ENCODE results near the gene EPHA6. TPM values are rescaled to one million over a fixed set of nuclear protein-coding genes. Genes with fewer than 3 reads are reported as not detected.

The EPHA6 gene
- total and polyA plus RNA-seq, 2 donors (not counting 3 experiments of a cell fraction or from before 2014, with no cell fraction given) = not detected

GRCh38 chr3:97201814-97202213 is 387.4 kb downstream of the EPHA6 start:
- POLR2A ChIA-PET = no interaction called here
- Histone ChIP-seq H3K4me1 (ENCODE audit: control insufficient read depth, extremely low read depth, insufficient read depth, low read length) (no peaks in the 10 kb centered on the region), H3K9ac (replicated peaks; ENCODE audit: extremely low read depth, insufficient read depth, low read length) (no peak overlapping the region), H3K4me3 (replicated peaks in 1 of 3; ENCODE audit: insufficient read depth in 1 of 3, low read depth in 1 of 3, low read length in 3 of 3) (no peak overlapping the region), H2AFZ (ENCODE audit: low read depth, low read length) (no peak overlapping the region), H3K27me3 (ENCODE audit: control insufficient read depth in 2 of 2, insufficient read depth in 2 of 2, low read length in 2 of 2) (no peaks in the 10 kb centered on the region), H3K9me1 (replicated peaks; ENCODE audit: control insufficient read depth, extremely low read depth, insufficient read depth, low read length) (no peaks in the 10 kb centered on the region), H3K36me3 (ENCODE audit: control insufficient read depth in 2 of 2, extremely low read depth in 1 of 2, insufficient read depth in 2 of 2, low read length in 2 of 2) (no peaks in the 10 kb centered on the region), H3K27ac (ENCODE audit: insufficient read depth, low read depth, low read length) (no peak overlapping the region), H4K20me1 (replicated peaks; ENCODE audit: control insufficient read depth, extremely low read depth, insufficient read depth, low read length) (no peaks in the 10 kb centered on the region), H3K79me2 (ENCODE audit: control insufficient read depth, insufficient read depth, low read length) (no peaks in the 10 kb centered on the region), H3K9me3 (replicated peaks; ENCODE audit: control insufficient read depth, insufficient read depth, low read length) (peaks cover 6% of the 10 kb centered on the region), H3K4me2 (ENCODE audit: insufficient read depth, low read length) (no peak overlapping the region)
- FAIRE-seq (no peak), DNase-seq (ENCODE audit: low read depth, low spot score) (no peak)
- intact Hi-C loops (cut with micrococcal nuclease) (no loop called here), dilution Hi-C loops (cut with MboI; ENCODE audit: extremely low pct_ligation_motif_present, low sequenced_read_pairs) (no loop called here)
- TF ChIP-seq FOS (IDR thresholded peaks at IDR 0.05; ENCODE audit: borderline replicate concordance, insufficient read depth, low read length) (no peak), MAX (IDR thresholded peaks at IDR 0.05; ENCODE audit: insufficient read depth, insufficient read length) (no peak), POLR2A (IDR thresholded peaks at IDR 0.05; ENCODE audit: low read depth, low read length) (no peak), MYC (IDR thresholded peaks at IDR 0.05; ENCODE audit: low read depth, low read length) (no peak), JUN (IDR thresholded peaks at IDR 0.05; ENCODE audit: borderline replicate concordance, insufficient read depth, insufficient read length, low read depth) (no peak), EZH2 (IDR thresholded peaks at IDR 0.05; ENCODE audit: borderline replicate concordance, low read depth, low read length, severe bottlenecking) (no peak), CTCF (IDR thresholded peaks at IDR 0.05; ENCODE audit: extremely low read depth in 1 of 2, insufficient read depth in 1 of 2, low read depth in 1 of 2, low read length in 2 of 2) (no peak), GATA2 (IDR thresholded peaks at IDR 0.05; ENCODE audit: insufficient read depth, insufficient read length, low read depth, low read length) (no peak), POLR2AphosphoS5 (IDR thresholded peaks at IDR 0.05; ENCODE audit: insufficient read depth, low read depth, low read length) (no peak)
- no TSS peak for BruUV-seq (replicated peaks)
- CTCF ChIA-PET = no interaction called here

Data from endothelial cell of umbilical vein (primary cell).